D721Med (cell line): Measurements from ENCODE around the gene TMEM59L.
"Not testable (repeated sequence)": the region's sequence is repeated elsewhere in the genome, so short reads cannot be mapped to it uniquely, and the experiment has no call there.

ENCODE experiments used
- DNase-seq: peaks from one replicate; pipeline ENCODE4 v3.0.0; 2011; ENCODE audit warnings: low spot score; ENCODE audit not compliant: insufficient read length
- FAIRE-seq: peaks from 2 replicates; lab custom pipeline; 2011; peaks lifted over from hg19 to GRCh38; lab: Jason Lieb, UNC
- TF ChIP-seq, protein P1 (sequence below): IDR thresholded peaks from 2 replicates; pipeline ENCODE4 v1.5.1; 2012; ENCODE audit warnings: mild to moderate bottlenecking, control low read depth; ENCODE audit not compliant: insufficient read depth; ENCODE audit errors: missing control alignments

The TMEM59L gene

DNA sequence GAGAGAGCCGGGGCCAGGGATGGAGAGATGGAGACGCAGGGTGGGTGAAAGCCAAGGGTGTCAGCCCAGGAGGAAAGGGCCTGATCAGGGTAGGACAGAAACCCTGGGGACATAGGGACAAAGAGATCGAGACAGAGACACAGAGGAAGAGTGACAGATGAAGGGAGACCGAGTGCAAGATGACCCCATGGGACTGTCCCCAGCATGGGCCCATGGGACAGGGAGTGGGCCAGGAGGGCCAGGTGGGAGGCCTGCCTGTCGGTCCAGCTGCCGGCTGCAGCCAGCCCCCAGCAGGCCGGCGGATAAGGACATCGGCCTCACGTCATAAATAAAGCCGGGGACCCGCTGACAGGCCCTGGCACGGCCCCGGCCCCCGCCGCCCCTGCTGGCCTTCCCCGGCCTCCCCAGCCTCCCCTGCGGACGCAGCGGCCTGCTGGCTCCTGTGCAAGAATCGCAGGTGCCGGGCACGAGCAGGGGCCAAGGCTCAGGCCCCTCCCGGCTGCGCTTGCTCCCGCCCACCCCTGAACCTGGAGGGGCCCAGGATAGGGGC lies 17.8 kb upstream of the TMEM59L start:
- TF ChIP-seq, protein P1, sequence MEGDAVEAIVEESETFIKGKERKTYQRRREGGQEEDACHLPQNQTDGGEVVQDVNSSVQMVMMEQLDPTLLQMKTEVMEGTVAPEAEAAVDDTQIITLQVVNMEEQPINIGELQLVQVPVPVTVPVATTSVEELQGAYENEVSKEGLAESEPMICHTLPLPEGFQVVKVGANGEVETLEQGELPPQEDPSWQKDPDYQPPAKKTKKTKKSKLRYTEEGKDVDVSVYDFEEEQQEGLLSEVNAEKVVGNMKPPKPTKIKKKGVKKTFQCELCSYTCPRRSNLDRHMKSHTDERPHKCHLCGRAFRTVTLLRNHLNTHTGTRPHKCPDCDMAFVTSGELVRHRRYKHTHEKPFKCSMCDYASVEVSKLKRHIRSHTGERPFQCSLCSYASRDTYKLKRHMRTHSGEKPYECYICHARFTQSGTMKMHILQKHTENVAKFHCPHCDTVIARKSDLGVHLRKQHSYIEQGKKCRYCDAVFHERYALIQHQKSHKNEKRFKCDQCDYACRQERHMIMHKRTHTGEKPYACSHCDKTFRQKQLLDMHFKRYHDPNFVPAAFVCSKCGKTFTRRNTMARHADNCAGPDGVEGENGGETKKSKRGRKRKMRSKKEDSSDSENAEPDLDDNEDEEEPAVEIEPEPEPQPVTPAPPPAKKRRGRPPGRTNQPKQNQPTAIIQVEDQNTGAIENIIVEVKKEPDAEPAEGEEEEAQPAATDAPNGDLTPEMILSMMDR = no peak
- FAIRE-seq = no peak
- DNase-seq = no peak

DNA sequence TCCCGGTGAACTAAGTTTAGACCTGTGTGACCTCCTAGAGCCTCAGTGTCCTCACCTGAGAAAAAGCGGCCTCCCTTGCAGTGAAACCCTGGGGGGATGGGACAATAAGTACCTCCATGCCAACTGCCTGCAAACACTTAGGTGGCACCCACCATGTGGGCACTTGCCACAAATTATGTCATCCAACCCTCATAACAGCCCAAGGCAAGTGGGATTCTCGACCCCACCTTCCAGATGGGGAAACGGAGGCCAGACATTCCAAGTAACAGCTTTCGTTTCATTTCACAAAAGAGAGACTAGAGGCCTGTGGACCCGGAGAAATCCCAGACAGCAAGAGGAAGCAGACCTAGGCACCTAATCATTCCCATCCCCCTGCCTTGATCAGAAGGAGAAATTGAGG lies 17.2 kb upstream of the TMEM59L start:
- FAIRE-seq (no peak), DNase-seq (no peak)
- TF ChIP-seq, protein P1 = no peak

GRCh38 chr19:18596752-18597157 lies 15.9 kb upstream of the TMEM59L start:
- TF ChIP-seq, protein P1 = no peak
- no peak for DNase-seq
- no peak for FAIRE-seq

DNA sequence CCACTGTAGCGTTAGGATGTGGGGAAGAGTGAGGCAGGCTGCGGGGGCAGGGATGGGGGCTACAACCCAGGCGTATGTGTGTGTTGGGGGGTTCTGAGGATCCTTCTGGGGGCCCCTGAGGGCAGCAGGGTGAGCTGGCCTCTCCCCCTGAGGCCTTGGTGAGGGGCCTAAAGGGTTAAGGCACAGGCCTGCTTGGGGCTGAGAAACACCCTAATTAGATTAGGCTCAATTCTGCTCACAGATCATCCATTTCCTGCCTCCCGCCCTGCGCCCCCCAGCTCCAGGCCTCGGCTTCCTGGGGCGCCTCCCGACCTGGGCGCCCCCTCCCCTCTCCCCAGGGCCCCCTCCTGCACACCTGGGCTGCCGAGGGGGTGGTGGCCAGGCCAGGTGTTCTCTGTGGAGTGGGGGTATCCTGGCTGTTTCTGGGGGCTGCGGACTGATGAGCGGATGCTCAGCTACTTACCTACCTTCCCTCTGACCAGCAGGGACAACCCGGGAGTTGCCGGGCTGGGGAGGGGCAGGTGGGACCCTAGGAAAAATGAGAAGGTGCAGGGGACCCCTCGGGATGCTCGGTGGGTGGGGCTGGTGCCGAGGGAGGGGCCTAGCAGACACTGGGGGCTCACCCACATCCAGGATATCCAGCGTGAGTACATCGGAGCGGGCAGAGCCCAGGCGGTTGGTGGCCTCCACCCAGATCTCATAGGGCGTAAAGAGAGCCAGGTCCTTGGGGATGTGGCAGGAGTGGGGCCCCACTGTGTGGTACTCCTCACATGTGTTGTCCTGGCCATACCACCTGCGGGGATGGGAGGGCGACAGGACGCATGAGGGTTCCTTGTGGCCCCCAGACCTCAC lies 14.6 kb upstream of the TMEM59L start:
- TF ChIP-seq, protein P1 = no peak
- FAIRE-seq (no peak), DNase-seq (peak; percentile 51)

DNA sequence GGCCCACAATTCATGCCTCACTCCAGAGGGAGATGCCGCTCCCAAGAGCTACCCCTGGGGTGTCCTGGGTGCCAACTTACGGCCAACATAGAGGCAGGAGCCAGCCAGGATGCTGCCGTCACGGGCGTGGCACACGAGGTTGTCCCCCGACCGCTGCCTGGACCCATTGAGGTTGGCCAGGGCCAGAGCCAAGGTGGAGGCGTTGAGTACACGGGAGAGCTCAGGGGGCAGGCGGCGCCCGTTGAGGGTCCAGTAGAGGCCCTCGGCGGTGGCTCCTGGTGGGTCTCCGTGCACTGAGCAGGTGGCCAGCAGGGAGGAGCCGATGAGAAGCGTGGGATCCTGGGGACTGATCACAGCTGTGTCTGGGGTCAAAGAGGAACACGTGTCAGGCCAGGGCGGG lies 13.2 kb upstream of the TMEM59L start:
- TF ChIP-seq, protein P1 = no peak
- FAIRE-seq (no peak), DNase-seq (no peak)

GRCh38 chr19:18600692-18601397 lies 11.8 kb upstream of the TMEM59L start:
- FAIRE-seq, DNase-seq: not testable (repeated sequence)

GRCh38 chr19:18601875-18602274 lies 10.8 kb upstream of the TMEM59L start:
- TF ChIP-seq, protein P1 = no peak
- DNase-seq = no peak
- FAIRE-seq = no peak
